GM18861 (cell line): ENCODE measurements around the gene ZFHX3.
"Not testable (repeated sequence)": the region's sequence is repeated elsewhere in the genome, so short reads cannot be mapped to it uniquely, and the experiment has no call there.

Experiments
- ATAC-seq: cut with Tn5 transposase; IDR thresholded peaks from one replicate; pipeline ENCODE4 v1.9.1; 2021; ENCODE audit not compliant: unreplicated experiment

Gene ZFHX3

GRCh38 chr16:73000020-73000906 is 47.7 kb downstream of the ZFHX3 start:
- ATAC-seq, result no peak

- no peak for ATAC-seq
These were observed 48.3 kb downstream of the ZFHX3 start for GRCh38 chr16:72999541-73000019.

GRCh38 chr16:72997141-72997542 is 50.8 kb downstream of the ZFHX3 start:
- no peak for ATAC-seq

GRCh38 chr16:72996291-72997062 is 51.5 kb downstream of the ZFHX3 start:
- no peak for ATAC-seq

DNA sequence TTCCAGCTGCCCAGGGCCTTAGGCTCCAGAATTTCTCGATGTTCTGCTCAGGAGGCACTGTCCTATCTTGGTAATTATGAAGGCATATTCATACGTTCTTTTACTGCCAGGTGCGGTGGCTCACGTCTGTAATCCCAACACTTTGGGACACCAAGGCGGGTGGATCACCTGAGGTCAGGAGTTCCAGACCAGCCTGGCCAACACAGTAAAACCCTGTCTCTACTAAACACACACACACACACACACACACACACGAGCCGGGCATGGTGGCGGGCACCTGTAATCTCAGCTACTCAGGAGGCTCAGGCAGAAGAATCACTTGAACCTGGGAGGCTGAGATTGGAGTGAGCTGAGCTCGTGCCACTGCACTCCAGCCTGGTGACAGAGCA is 52.1 kb downstream of the ZFHX3 start:
- not testable (repeated sequence) for ATAC-seq

- no peak for ATAC-seq
These were observed 52.6 kb downstream of the ZFHX3 start for GRCh38 chr16:72995151-72995881.

DNA sequence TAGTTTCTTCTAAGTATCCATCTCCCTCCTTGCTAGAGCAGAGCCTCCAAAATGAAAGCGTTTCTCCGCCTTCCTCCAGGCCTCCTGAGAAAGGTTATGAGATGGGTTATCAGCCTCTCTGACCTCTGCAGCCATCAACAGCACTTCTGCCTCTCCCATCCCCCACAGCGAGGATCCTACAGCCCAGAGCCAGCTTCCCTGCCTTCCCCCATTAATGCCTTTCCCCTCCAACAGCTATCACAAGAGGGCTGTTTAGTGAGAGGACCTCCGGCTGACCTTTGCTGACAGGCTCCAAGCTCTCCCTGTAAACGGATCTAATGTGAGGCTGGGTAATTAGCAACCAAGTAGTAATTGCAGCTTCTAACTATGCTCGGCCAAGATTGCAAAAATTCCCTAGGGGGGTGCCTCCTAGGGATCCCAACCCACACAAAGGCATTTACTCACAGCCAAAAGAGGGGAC is 55.8 kb downstream of the ZFHX3 start:
- ATAC-seq, result no peak

DNA sequence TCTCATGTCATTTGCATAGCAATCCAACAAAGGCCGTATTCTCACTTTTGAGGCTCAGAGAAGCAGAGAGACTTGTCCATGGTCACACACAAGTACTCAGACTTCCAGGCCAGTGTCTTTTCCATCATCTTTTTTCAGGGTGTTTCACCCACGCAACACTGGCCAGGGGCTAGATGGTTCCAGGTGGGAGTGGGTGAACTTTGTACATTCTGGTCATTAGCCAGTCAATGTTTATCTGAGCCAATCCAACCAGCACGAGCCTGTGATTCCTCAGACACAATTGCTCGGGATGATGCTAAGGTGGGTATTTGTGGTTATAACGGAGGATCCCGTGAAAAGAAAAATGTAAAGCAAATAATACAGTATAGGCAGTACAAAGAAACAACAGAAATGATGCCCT is 56.3 kb downstream of the ZFHX3 start:
- no peak for ATAC-seq

GRCh38 chr16:72991211-72991610 is 56.7 kb downstream of the ZFHX3 start:
- no peak for ATAC-seq

DNA sequence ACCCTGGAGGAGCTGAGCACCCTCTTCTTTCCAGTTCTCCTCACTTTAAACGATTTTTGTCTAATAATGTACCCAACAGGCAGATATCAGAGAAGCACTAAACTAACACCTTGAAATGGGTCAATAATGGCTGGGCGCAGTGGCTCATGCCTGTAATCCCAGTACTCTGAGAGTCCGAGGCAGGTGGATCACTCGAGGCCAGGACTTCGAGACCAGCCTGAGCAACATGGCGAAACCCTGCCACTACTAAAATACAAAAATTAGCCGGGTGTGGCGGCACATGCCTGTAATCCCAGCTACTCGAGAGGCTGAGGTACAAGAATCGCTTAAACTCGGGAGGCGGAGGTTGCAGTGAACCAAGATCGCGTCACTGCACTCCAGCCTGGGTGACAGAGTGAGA is 57.4 kb downstream of the ZFHX3 start:
- no peak for ATAC-seq

DNA sequence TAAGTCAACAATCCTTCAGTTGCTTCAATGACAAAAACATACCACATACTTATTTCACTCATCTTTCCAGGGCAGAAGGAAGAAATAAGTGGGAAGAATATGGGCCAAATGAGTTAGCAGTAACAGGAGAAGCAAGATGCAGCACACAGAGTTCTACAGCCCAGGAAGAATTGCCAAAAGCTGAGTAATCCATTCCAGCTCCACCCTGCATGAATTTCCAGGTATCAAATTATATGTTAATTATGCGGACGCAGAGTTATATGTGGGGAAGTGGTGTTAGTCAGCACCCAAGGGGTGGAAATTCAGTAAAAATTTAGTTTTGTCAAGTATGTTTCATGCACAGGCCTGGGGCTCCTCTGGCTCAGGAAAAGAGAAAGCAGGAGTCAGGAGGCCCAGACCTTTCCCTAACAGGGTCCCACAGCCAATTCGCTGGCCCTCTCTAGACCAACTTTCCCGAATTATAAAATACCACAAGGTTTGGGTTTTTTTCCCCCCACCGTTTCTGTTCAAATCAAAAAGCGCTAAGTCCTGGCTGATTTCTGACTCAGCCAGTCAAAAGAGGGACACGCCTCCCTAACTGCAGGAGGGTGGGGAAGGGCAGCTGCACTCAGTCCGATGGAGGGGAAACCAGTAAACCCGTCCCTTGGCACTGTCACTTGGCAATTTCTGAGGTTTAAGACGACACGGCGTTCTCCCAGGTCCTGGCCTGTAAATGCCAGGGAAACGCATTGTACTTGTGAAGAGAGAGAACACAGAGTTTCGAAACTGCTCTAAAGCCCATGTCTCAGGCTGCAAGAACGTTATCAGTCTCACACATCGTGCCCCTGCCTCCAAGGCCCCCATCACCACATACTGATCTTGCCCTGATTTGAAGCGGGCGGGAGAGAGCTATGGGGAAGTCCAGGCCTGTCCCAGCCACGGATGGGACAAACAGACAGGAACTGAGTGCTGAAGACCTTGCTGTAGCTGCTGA is 58.1 kb downstream of the ZFHX3 start:
- no peak for ATAC-seq

- not testable (repeated sequence) for ATAC-seq
These were observed 58.7 kb downstream of the ZFHX3 start for GRCh38 chr16:72989203-72989578.

- ATAC-seq, result no peak
These were observed 59.4 kb downstream of the ZFHX3 start for GRCh38 chr16:72988569-72988968.

- ATAC-seq, result no peak
These were observed 60.4 kb downstream of the ZFHX3 start for GRCh38 chr16:72987480-72987901.

- ATAC-seq, result no peak
These were observed 61.9 kb downstream of the ZFHX3 start for GRCh38 chr16:72985995-72986394.

DNA sequence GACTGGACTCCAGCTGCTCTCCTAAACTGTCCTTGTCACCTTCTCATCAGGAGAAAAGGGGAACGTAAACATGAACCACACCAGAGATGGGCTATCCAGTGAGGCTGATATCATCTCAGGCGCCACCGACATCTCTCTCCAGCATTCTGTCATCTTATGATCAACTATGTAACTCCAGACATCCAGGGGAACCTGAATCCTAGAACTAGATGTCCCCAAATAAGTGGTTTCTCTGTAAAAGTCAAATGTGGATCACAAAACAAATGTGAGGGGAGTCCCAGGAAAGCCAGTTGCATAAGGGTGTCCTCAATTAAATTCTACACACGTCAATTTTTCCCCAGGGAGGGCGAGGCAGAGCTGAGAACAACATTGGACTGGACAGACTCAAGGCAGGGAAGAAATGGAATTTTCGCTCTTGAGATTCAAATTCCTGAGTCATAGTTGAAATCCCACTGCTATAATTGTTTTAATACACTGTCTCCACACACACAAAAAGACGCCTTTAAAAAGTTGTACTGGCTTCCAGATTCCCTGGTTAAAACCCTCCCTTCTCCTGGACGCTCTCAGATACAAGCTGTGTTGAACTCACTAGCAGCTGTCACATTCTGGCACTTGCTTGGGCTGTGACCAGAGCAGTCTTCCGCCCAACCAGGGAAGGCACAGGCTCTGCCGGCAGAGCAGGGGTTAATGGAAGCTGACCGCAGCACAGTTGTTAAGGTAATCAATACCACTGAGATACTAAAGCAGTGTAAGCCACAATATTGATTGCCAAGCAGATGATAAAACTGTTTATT is 62.6 kb downstream of the ZFHX3 start:
- no peak for ATAC-seq

- ATAC-seq, result no peak
These were observed 64.1 kb downstream of the ZFHX3 start for GRCh38 chr16:72983728-72984350.

DNA sequence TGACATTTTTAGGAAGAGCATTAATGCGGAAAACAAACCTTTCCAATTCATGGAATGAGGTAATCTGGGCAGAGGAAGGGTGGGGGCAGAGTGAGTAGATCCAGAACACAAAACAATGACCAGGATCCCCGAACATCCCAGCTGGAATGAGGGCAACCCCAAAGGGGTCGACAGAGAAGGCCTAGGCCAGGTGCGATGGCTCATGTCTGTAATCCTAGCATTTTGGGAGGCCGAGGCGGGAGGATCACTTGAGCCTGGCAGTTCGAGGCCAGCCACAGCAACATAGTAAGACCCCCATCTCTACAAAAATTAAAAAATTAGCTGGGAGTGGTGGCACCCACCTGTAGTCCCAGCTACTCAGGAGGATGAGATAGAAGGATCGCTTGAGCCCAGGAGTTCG is 64.7 kb downstream of the ZFHX3 start:
- no peak for ATAC-seq

DNA sequence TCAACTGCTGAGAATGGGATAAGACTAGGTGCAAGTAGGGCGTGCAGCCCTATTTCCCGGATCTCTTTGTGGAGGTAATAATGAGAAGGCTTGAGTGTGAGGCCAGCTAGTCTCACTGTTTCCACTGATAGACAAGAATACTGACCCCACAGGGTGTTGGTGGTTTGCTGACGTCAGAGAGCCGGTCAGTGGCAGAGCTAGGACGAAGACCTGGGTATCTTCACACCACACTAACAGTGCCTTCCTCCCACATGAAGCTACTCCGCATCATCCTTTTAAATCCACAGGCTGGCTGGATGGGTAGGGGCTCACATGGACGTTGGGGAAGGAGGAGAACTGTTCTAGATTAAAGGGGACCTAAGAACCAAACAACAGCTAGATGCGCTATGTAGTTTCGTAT is 68.0 kb downstream of the ZFHX3 start:
- no peak for ATAC-seq
